Measurements from ENCODE around the gene OR2A14.

DNA sequence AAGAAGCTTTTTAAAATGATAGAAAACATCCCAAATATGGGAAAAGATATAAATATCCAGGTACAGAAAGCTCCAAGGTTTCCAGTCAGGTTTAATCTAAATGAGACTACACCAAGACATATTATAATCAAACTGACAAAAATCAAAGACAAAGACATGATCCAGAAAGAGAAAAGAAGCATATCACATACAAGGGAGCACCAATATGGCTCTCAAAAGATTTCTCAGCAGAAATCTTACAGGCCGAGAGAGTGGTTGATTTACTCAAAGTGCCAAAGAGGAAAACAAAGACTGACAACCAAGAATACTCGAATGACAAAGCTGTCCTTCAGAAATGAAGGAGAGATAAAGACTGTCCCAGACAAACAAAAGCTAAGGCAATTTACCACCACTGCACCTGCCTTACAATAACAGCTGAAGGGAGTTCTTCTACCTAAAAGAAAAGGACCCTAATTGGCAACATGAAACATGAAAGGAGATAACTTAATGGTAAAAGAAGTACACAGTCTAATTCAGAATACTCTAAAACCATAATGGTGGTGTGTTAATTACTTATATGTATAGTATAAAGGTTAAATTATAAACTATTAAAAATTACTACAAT, 25.4 kb downstream of the OR2A14 start:
- TF ChIP-seq EP300 (conservative IDR thresholded peaks at IDR 0.05; ENCODE audit: poor library complexity, severe bottlenecking) (no peak), EZH2 (IDR thresholded peaks at IDR 0.05; ENCODE audit: borderline replicate concordance, insufficient read depth, low read length, poor library complexity, severe bottlenecking) (no peak)
- TF ChIP-seq, protein P1, sequence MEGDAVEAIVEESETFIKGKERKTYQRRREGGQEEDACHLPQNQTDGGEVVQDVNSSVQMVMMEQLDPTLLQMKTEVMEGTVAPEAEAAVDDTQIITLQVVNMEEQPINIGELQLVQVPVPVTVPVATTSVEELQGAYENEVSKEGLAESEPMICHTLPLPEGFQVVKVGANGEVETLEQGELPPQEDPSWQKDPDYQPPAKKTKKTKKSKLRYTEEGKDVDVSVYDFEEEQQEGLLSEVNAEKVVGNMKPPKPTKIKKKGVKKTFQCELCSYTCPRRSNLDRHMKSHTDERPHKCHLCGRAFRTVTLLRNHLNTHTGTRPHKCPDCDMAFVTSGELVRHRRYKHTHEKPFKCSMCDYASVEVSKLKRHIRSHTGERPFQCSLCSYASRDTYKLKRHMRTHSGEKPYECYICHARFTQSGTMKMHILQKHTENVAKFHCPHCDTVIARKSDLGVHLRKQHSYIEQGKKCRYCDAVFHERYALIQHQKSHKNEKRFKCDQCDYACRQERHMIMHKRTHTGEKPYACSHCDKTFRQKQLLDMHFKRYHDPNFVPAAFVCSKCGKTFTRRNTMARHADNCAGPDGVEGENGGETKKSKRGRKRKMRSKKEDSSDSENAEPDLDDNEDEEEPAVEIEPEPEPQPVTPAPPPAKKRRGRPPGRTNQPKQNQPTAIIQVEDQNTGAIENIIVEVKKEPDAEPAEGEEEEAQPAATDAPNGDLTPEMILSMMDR (IDR thresholded peaks at IDR 0.05; ENCODE audit: poor library complexity, severe bottlenecking) = no peak
